ENCODE measurements around the gene PBRM1.
"Not testable (repeated sequence)": the region's sequence is repeated elsewhere in the genome, so short reads cannot be mapped to it uniquely, and the experiment has no call there.

- not testable (repeated sequence) for TF ChIP-seq CTCF, POLR2A (IDR thresholded peaks at IDR 0.05)
These were observed 9.5 kb downstream of the PBRM1 start for GRCh38 chr3:52676201-52676600.

All from thyroid gland (tissue), 4 donors.